Measurements from ENCODE around the gene DNPEP.

DNA sequence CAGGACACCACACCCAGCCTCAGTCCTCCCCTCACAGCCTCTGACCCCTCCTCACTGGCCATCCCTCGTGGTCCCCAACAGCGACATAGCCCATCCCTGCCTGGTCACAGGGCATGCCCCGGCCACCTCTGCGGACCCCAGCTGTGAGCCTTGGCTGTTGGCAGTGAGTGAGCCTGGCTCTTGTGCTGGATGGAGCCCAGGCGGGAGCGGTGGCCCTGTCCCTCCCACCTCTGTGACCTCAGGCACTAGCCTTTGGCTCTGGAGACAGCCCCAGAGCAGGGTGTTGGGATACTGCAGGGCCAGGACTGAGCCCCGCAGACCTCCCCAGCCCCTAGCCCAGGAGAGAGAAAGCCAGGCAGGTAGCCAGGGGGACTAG, 38.3 kb upstream of the DNPEP start:
- TF ChIP-seq CTCF (conservative IDR thresholded peaks at IDR 0.05; ENCODE audit: low read depth in 2 of 2), result no peak
- no peak for TF ChIP-seq EZH2 (IDR thresholded peaks at IDR 0.05; ENCODE audit: low read depth, unreplicated experiment)
- no peak for TF ChIP-seq POLR2AphosphoS5 (IDR thresholded peaks at IDR 0.05; ENCODE audit: low read depth)
- TF ChIP-seq REST (IDR thresholded peaks at IDR 0.05; ENCODE audit: unreplicated experiment), result no peak
- no peak for TF ChIP-seq EZH2phosphoT487 (IDR thresholded peaks at IDR 0.05; ENCODE audit: unreplicated experiment)
- TF ChIP-seq STAT1 (IDR thresholded peaks at IDR 0.05; ENCODE audit: unreplicated experiment), result no peak
- no peak for TF ChIP-seq JUNB (IDR thresholded peaks at IDR 0.05; ENCODE audit: unreplicated experiment)
- no peak for TF ChIP-seq CREB1 (CRISPR knock-in tag; IDR thresholded peaks at IDR 0.05; ENCODE audit: low read depth)
- no peak for TF ChIP-seq ZNF114 (CRISPR knock-in tag; IDR thresholded peaks at IDR 0.05)
- TF ChIP-seq, protein P1, sequence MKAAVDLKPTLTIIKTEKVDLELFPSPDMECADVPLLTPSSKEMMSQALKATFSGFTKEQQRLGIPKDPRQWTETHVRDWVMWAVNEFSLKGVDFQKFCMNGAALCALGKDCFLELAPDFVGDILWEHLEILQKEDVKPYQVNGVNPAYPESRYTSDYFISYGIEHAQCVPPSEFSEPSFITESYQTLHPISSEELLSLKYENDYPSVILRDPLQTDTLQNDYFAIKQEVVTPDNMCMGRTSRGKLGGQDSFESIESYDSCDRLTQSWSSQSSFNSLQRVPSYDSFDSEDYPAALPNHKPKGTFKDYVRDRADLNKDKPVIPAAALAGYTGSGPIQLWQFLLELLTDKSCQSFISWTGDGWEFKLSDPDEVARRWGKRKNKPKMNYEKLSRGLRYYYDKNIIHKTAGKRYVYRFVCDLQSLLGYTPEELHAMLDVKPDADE (IDR thresholded peaks at IDR 0.05), result no peak
- no peak for TF ChIP-seq NANOG (IDR thresholded peaks at IDR 0.05; ENCODE audit: borderline replicate concordance)
- TF ChIP-seq ZNF331 (CRISPR knock-in tag; IDR thresholded peaks at IDR 0.05; ENCODE audit: low read depth), result no peak
